Liver (tissue), 9 donors: Measurements from ENCODE around the gene CCNDBP1. TPM values are rescaled to one million over a fixed set of nuclear protein-coding genes. Genes with fewer than 3 reads are reported as not detected.

Source experiments
- DNase-seq: peaks from one replicate; pipeline ENCODE4 v3.0.0-alpha.2; 2017; ENCODE audit warnings: low spot score
- H3K27ac ChIP-seq, 2 donors: one replicate each; pipeline ENCODE4 v1.7.0; 2013; ENCODE audit warnings: inconsistent platforms in 2 of 2, low read length in 2 of 2, control low read depth in 1 of 2, low read depth in 1 of 2, mild to moderate bottlenecking in 1 of 2
- H3K27me3 ChIP-seq, 4 donors: one replicate each; pipeline versions ENCODE4 v1.6.1 to v1.7.0; 2013; ENCODE audit warnings: low read length in 3 of 4, inconsistent platforms in 1 of 4, mild to moderate bottlenecking in 1 of 4, moderate library complexity in 1 of 4; ENCODE audit not compliant: control insufficient read depth in 4 of 4, insufficient read depth in 4 of 4
- H3K36me3 ChIP-seq, 4 donors: one replicate each; pipeline versions ENCODE4 v1.6.1 to v1.7.0; 2013; ENCODE audit warnings: low read length in 3 of 4, mild to moderate bottlenecking in 3 of 4, low read depth in 1 of 4, moderate library complexity in 1 of 4; ENCODE audit not compliant: control insufficient read depth in 4 of 4, insufficient read depth in 3 of 4
- H3K4me1 ChIP-seq, 4 donors: one replicate each; pipeline versions ENCODE4 v1.6.1 to v1.7.0; 2013; ENCODE audit warnings: low read length in 3 of 4, mild to moderate bottlenecking in 3 of 4, moderate library complexity in 1 of 4; ENCODE audit not compliant: control insufficient read depth in 4 of 4, insufficient read depth in 4 of 4
- H3K4me3 ChIP-seq, 3 donors: one replicate each; pipeline versions ENCODE4 v1.6.1 to v1.7.0; 2013; ENCODE audit warnings: low read length in 3 of 3, control low read depth in 1 of 3, low read depth in 1 of 3, mild to moderate bottlenecking in 1 of 3
- H3K9ac ChIP-seq, 2 donors: one replicate each; pipeline ENCODE4 v1.7.0; 2013; ENCODE audit warnings: low read length in 2 of 2, mild to moderate bottlenecking in 2 of 2, moderate library complexity in 2 of 2, control low read depth in 1 of 2, low read depth in 1 of 2
- H3K9me3 ChIP-seq, 4 donors: one replicate each; pipeline versions ENCODE4 v1.6.1 to v1.7.0; 2013; ENCODE audit warnings: low read length in 3 of 4; ENCODE audit not compliant: control insufficient read depth in 4 of 4
- ATF3 ChIP-seq: IDR thresholded peaks from 2 replicates; pipeline ENCODE4 v1.6.1; 2016; ENCODE audit warnings: antibody characterized with exemption
- EGR1 ChIP-seq, 2 donors: IDR thresholded peaks; 2 replicates each; pipeline ENCODE4 v1.6.1; 2016 to 2018; ENCODE audit warnings: antibody characterized with exemption in 2 of 2, low read depth in 2 of 2
- FOXA1 ChIP-seq: IDR thresholded peaks from 2 replicates; pipeline ENCODE4 v1.6.1; 2016; ENCODE audit warnings: antibody characterized with exemption
- FOXA2 ChIP-seq: IDR thresholded peaks from 2 replicates; pipeline ENCODE4 v1.6.1; 2016; ENCODE audit warnings: antibody characterized with exemption
- GABPA ChIP-seq, 2 donors: IDR thresholded peaks in 1 of 2; conservative IDR thresholded peaks in 1 of 2; 2 replicates each; pipeline ENCODE4 v1.6.1; 2016; ENCODE audit warnings: antibody characterized with exemption in 2 of 2, mild to moderate bottlenecking in 1 of 2, moderate library complexity in 1 of 2
- HNF4A ChIP-seq, 2 donors: conservative IDR thresholded peaks; 2 replicates each; pipeline ENCODE4 v1.6.1; 2016; ENCODE audit warnings: antibody characterized with exemption in 2 of 2, mild to moderate bottlenecking in 2 of 2
- HNF4G ChIP-seq: IDR thresholded peaks from 2 replicates; pipeline ENCODE4 v1.6.1; 2016; ENCODE audit warnings: antibody characterized with exemption
- JUND ChIP-seq, 2 donors: IDR thresholded peaks; 2 replicates each; pipeline ENCODE4 v1.6.1; 2016; ENCODE audit warnings: antibody characterized with exemption in 2 of 2
- NR2F2 ChIP-seq: IDR thresholded peaks from 2 replicates; pipeline ENCODE4 v1.6.1; 2016; ENCODE audit warnings: antibody characterized with exemption
- RAD21 ChIP-seq, 2 donors: IDR thresholded peaks; 2 replicates each; pipeline ENCODE4 v1.6.1; 2016; ENCODE audit warnings: antibody characterized with exemption in 2 of 2, mild to moderate bottlenecking in 2 of 2
- RXRA ChIP-seq, 2 donors: IDR thresholded peaks; 2 replicates each; pipeline ENCODE4 v1.6.1; 2017 to 2018; ENCODE audit warnings: antibody characterized with exemption in 2 of 2, mild to moderate bottlenecking in 1 of 2
- SP1 ChIP-seq: IDR thresholded peaks from 2 replicates; pipeline ENCODE4 v1.6.1; 2018; ENCODE audit warnings: antibody characterized with exemption, mild to moderate bottlenecking
- TAF1 ChIP-seq: conservative IDR thresholded peaks from 2 replicates; pipeline ENCODE4 v1.6.1; 2016; ENCODE audit warnings: antibody characterized with exemption, mild to moderate bottlenecking
- YY1 ChIP-seq: IDR thresholded peaks from 2 replicates; pipeline ENCODE4 v1.6.1; 2016; ENCODE audit warnings: antibody characterized with exemption, mild to moderate bottlenecking
- ZBTB33 ChIP-seq: IDR thresholded peaks from 2 replicates; pipeline ENCODE4 v1.6.1; 2016; ENCODE audit warnings: antibody characterized with exemption
- WGBS: extraction: QIAGEN DNeasy Blood & Tissue Kit; methylation state at CpG from one replicate; pipeline ENCODE4 v1.1.7; 2013; 5-methylcytosine and 5-hydroxymethylcytosine counted together
- polyA plus RNA-seq, 2 donors: library from polyadenylated mRNA; stranded (reverse) in 1 of 2; unstranded in 1 of 2; fragments of 200-250 nt in 1 of 2; fragments of >200 nt in 1 of 2; fragmentation: Nextera tagmentation in 1 of 2; extraction: Ambion mirVana in 1 of 2; gene quantifications; one replicate each; pipeline versions ENCODE4 v1.2.1 to v1.2.3, GENCODE V29; 2013 to 2015
- total RNA-seq, 2 donors: library from RNA; depleted of rRNA; stranded (reverse); fragments of >200 nt; gene quantifications; one replicate each; pipeline ENCODE4 v1.2.3, GENCODE V29; 2014
- TF ChIP-seq, protein P1 (sequence below): IDR thresholded peaks from 2 replicates; pipeline ENCODE4 v1.6.1; 2016; ENCODE audit warnings: antibody characterized with exemption, mild to moderate bottlenecking
- TF ChIP-seq, protein P2 (sequence below): fragments of 150-350 bp; IDR thresholded peaks from 2 replicates; pipeline ENCODE4 v1.5.1; 2017; ENCODE audit warnings: improper control_type of control experiment, low read depth, low read length; ENCODE audit not compliant: missing input control
- TF ChIP-seq, protein P3 (sequence below): IDR thresholded peaks from 2 replicates; pipeline ENCODE4 v1.6.1; 2016; ENCODE audit warnings: antibody characterized with exemption
- donor health status: healthy.
- donor health status: healthy.
- donor health status: healthy.
- donor health status: healthy.
- donor health status: healthy.

The CCNDBP1 gene
- total and polyA plus RNA-seq, 4 donors, result 21.4 to 160 (median 26.4) TPM

DNA sequence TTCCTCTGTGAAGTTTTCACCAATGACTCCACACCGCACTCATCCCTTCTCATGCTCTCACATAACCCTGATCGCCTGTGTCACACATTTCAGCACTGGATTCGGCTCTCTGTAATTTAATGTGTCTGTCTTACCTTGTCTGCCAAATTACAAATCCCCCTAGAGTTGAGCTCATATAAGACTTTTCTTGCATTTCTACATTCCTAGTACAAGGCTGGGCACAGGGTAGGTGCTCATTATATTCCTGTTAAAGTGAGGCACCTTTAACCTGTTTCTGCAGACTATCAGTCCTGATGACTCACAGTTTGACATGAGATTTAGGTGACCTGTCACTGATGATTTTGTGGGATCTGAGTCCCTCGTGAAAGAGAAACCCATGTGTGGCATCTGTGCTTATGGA lies 58.9 kb downstream of the CCNDBP1 start:
- H3K9ac ChIP-seq, result no peak overlapping the region
- no peaks in the 10 kb centered on the region for H3K4me1 ChIP-seq
- peaks cover 0 to 3% (median 0%) of the 10 kb centered on the region in 4 donors for H3K27me3 ChIP-seq
- H3K27ac ChIP-seq, result no peak overlapping the region
- TF ChIP-seq RXRA (IDR thresholded peaks at IDR 0.05) (no peak), FOXA2 (no peak), GABPA (IDR thresholded peaks at IDR 0.05 in 1 of 2, conservative IDR thresholded peaks at IDR 0.05 in 1 of 2) (no peak), ATF3 (no peak), HNF4A (conservative IDR thresholded peaks at IDR 0.05) (no peak), TAF1 (no peak), ZBTB33 (no peak), HNF4G (no peak), NR2F2 (no peak), JUND (IDR thresholded peaks at IDR 0.05) (no peak), RAD21 (IDR thresholded peaks at IDR 0.05) (no peak), FOXA1 (no peak), EGR1 (IDR thresholded peaks at IDR 0.05; ENCODE audit: low read depth in 2 of 2) (no peak), YY1 (no peak), SP1 (no peak)
- TF ChIP-seq, protein P1, sequence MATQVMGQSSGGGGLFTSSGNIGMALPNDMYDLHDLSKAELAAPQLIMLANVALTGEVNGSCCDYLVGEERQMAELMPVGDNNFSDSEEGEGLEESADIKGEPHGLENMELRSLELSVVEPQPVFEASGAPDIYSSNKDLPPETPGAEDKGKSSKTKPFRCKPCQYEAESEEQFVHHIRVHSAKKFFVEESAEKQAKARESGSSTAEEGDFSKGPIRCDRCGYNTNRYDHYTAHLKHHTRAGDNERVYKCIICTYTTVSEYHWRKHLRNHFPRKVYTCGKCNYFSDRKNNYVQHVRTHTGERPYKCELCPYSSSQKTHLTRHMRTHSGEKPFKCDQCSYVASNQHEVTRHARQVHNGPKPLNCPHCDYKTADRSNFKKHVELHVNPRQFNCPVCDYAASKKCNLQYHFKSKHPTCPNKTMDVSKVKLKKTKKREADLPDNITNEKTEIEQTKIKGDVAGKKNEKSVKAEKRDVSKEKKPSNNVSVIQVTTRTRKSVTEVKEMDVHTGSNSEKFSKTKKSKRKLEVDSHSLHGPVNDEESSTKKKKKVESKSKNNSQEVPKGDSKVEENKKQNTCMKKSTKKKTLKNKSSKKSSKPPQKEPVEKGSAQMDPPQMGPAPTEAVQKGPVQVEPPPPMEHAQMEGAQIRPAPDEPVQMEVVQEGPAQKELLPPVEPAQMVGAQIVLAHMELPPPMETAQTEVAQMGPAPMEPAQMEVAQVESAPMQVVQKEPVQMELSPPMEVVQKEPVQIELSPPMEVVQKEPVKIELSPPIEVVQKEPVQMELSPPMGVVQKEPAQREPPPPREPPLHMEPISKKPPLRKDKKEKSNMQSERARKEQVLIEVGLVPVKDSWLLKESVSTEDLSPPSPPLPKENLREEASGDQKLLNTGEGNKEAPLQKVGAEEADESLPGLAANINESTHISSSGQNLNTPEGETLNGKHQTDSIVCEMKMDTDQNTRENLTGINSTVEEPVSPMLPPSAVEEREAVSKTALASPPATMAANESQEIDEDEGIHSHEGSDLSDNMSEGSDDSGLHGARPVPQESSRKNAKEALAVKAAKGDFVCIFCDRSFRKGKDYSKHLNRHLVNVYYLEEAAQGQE, result no peak
- TF ChIP-seq, protein P2, sequence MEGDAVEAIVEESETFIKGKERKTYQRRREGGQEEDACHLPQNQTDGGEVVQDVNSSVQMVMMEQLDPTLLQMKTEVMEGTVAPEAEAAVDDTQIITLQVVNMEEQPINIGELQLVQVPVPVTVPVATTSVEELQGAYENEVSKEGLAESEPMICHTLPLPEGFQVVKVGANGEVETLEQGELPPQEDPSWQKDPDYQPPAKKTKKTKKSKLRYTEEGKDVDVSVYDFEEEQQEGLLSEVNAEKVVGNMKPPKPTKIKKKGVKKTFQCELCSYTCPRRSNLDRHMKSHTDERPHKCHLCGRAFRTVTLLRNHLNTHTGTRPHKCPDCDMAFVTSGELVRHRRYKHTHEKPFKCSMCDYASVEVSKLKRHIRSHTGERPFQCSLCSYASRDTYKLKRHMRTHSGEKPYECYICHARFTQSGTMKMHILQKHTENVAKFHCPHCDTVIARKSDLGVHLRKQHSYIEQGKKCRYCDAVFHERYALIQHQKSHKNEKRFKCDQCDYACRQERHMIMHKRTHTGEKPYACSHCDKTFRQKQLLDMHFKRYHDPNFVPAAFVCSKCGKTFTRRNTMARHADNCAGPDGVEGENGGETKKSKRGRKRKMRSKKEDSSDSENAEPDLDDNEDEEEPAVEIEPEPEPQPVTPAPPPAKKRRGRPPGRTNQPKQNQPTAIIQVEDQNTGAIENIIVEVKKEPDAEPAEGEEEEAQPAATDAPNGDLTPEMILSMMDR, result no peak
- TF ChIP-seq, protein P3, sequence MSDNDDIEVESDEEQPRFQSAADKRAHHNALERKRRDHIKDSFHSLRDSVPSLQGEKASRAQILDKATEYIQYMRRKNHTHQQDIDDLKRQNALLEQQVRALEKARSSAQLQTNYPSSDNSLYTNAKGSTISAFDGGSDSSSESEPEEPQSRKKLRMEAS, result no peak
- H3K36me3 ChIP-seq, result no peaks in the 10 kb centered on the region
- H3K9me3 ChIP-seq, result no peaks in the 10 kb centered on the region
- 85% methylated on average over 4 of the region's 4 CpGs for WGBS
- no peak overlapping the region for H3K4me3 ChIP-seq
- no peak for DNase-seq
